Right lobe of liver (tissue), 6 donors: Measurements from ENCODE around the gene TMEM190. TPM values are rescaled to one million over a fixed set of nuclear protein-coding genes. Genes with fewer than 3 reads are reported as not detected.
A peak's percentile ranks its signal among the peaks of the same experiment; 100 is the strongest.
"Not testable (repeated sequence)": the region's sequence is repeated elsewhere in the genome, so short reads cannot be mapped to it uniquely, and the experiment has no call there.

Source experiments
- ATAC-seq, 4 donors: fragments of 200-7000 bp; cut with Tn5 transposase; one replicate each; pipeline ENCODE4 v1.9.1; 2020; ENCODE audit warnings: mild to moderate bottlenecking in 4 of 4, moderate library complexity in 4 of 4
- DNase-seq, 3 donors: peaks; one replicate each; pipeline ENCODE4 v3.0.0-alpha.2; 2020
- H3K27ac ChIP-seq, 3 donors: fragments of 200-600 bp; one replicate each; pipeline ENCODE4 v1.8.0; 2022
- H3K27me3 ChIP-seq, 2 donors: fragments of 200-600 bp; one replicate each; pipeline ENCODE4 v1.8.0; 2022
- H3K36me3 ChIP-seq, 4 donors: fragments of 200-600 bp; sonication (generic) in 1 of 4; one replicate each; pipeline versions ENCODE4 v1.5.1 to v1.8.0; 2017 to 2022; ENCODE audit warnings: control low read depth in 1 of 4
- H3K4me1 ChIP-seq, 4 donors: fragments of 200-600 bp; sonication (generic) in 1 of 4; one replicate each; pipeline versions ENCODE4 v1.5.1 to v1.8.0; 2017 to 2022; ENCODE audit warnings: control low read depth in 1 of 4
- H3K4me3 ChIP-seq, 3 donors: fragments of 200-600 bp; one replicate each; pipeline ENCODE4 v1.8.0; 2022
- H3K9me3 ChIP-seq, 4 donors: fragments of 200-600 bp; sonication (generic) in 1 of 4; one replicate each; pipeline versions ENCODE4 v1.5.1 to v1.8.0; 2017 to 2022; ENCODE audit warnings: control low read depth in 1 of 4
- POLR2A ChIP-seq: fragments of 450-650 bp; IDR thresholded peaks from one replicate; pipeline ENCODE4 v1.6.1; 2017; ENCODE audit warnings: antibody characterized with exemption, mild to moderate bottlenecking
- WGBS: methylation state at CpG from one replicate; pipeline ENCODE4 v1.1.6; 2018; ENCODE audit warnings: low coverage, low lambda C conversion rate; ENCODE audit not compliant: insufficient coverage; ENCODE audit errors: missing lambda C conversion rate; 5-methylcytosine and 5-hydroxymethylcytosine counted together
- intact Hi-C, 2 donors: fragments of 100-400 bp; cut with DNase I; formaldehyde crosslinking; loops; one replicate each; pipeline versions ENCODE4 v1.11.2 to v1.14.1; 2022
- total RNA-seq, 6 experiments: library from RNA; depleted of rRNA in 2 of 6; stranded (reverse); fragments of >200 nt in 2 of 6; fragmentation: NEBNext Ultra II Directional in 3 of 6; extraction: Animal tissue kit (Norgen Biotek cat#: 25700) in 3 of 6; gene quantifications; one replicate each; pipeline versions ENCODE4 v1.1.0 to v1.2.4, GENCODE V29; 2016 to 2023
- TF ChIP-seq, protein P1 (sequence below), 4 donors: fragments of 200-600 bp in 3 of 4; fragments of 450-650 bp in 1 of 4; IDR thresholded peaks; one replicate each; pipeline versions ENCODE4 v1.5.1 to v1.8.0; 2016 to 2022; ENCODE audit warnings: antibody characterized with exemption in 4 of 4, mild to moderate bottlenecking in 2 of 4
- donor health status: DM: no; HTN: yes; CAD: no.
- donor health status: DM: no; HTN: no; CAD: no.
- donor health status: DM: no; HTN: no; CAD: no.
- donor health status: DM: no; HTN: yes; CAD: no.
- donor health status: DM: no; HTN: yes; CAD: no.

TMEM190 gene
- total RNA-seq, 6 experiments from 2014 or later = not detected

DNA sequence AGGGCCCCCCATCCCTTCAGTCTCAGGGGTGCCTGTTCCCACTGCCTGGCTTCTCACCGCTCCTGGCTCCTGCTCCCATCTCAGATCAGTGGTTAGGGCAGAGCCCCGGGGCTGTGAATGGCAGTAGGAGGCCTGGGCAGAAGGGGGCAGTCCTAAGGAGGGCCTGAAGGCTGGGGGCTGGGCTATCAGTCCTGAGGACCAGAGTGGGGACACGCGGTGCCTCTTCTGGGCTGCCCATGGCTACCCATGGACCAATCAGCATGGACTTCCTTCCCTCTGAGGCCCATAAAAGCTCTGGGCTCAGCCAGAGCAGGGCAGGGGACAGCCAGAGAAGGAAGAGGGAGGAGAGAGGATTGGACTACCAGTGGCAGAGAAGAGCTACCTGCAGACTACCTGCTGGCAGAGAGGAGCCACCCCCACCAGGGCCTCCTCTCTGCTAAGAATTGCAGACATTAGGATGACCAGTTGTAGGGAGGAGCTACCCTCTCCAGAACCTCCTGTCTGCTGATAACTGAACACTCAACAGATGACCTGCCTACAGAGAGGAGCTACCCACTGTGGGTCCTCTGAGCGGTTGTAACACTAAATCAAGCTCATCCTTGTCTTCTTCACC is 43.1 kb downstream of the TMEM190 start:
- Histone ChIP-seq H3K4me3 (no peak overlapping the region), H3K27ac (no peak overlapping the region), H3K36me3 (no peaks in the 10 kb centered on the region), H3K4me1 (no peaks in the 10 kb centered on the region), H3K27me3 (no peaks in the 10 kb centered on the region), H3K9me3 (no peaks in the 10 kb centered on the region)
- 56% methylated on average over 1 of the region's 5 CpGs for WGBS
- intact Hi-C loops = loop anchor here (10.0 kb wide), 2 partner anchors 125 to 275 kb away; partner anchors contain the start of gene TNNT1 (in 2 of the 2)
- TF ChIP-seq, protein P1, sequence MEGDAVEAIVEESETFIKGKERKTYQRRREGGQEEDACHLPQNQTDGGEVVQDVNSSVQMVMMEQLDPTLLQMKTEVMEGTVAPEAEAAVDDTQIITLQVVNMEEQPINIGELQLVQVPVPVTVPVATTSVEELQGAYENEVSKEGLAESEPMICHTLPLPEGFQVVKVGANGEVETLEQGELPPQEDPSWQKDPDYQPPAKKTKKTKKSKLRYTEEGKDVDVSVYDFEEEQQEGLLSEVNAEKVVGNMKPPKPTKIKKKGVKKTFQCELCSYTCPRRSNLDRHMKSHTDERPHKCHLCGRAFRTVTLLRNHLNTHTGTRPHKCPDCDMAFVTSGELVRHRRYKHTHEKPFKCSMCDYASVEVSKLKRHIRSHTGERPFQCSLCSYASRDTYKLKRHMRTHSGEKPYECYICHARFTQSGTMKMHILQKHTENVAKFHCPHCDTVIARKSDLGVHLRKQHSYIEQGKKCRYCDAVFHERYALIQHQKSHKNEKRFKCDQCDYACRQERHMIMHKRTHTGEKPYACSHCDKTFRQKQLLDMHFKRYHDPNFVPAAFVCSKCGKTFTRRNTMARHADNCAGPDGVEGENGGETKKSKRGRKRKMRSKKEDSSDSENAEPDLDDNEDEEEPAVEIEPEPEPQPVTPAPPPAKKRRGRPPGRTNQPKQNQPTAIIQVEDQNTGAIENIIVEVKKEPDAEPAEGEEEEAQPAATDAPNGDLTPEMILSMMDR (IDR thresholded peaks at IDR 0.05) = no peak
- no peak for TF ChIP-seq POLR2A
- DNase-seq = no peak
- ATAC-seq = peak in 1 of 4 donors; percentile 29

DNA sequence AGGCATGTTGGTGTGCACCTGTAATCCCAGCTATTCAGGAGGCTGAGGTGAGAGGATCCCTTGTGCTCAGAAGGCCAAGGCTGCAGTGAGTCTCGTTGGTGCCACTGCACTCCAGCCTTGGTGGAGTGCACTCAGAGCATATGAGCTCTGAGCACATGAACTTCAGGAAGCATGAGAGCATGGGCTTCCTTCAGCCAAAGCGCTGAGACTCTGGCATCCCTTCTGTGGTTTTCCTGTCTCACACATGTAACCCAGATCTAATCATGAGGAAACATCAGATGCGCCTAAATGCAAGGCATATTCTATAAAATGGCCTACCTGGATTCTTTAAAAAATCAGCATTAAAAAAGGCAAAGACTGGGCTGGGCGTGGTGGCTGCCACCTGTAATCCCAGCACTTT is 44.7 kb downstream of the TMEM190 start:
- intact Hi-C loops = loop anchor here in 1 of 2 donors (10.0 kb wide), 1 partner anchor 276 kb away; the partner anchor contains the start of gene TNNT1
- not testable (repeated sequence) for H3K36me3 ChIP-seq, H3K4me1 ChIP-seq, H3K27ac ChIP-seq, H3K9me3 ChIP-seq, H3K27me3 ChIP-seq, DNase-seq, H3K4me3 ChIP-seq, ATAC-seq
- WGBS = 33% methylated on average over 3 of the region's 4 CpGs

- intact Hi-C loops = loop anchor here in 1 of 2 donors (10.0 kb wide), 1 partner anchor 279 kb away; the partner anchor contains the start of gene TNNT1
Measured at GRCh38 chr19:55423225-55424005, 46.8 kb downstream of the TMEM190 start.

GRCh38 chr19:55424518-55424917 is 47.9 kb downstream of the TMEM190 start:
- WGBS = 37% methylated on average over 2 of the region's 3 CpGs
- intact Hi-C loops = loop anchor here in 1 of 2 donors (10.0 kb wide), 1 partner anchor 280 kb away; the partner anchor contains the start of gene TNNT1

More at GRCh38 chr19:55423225-55424005, 46.8 kb downstream of the TMEM190 start:
- WGBS = 67% methylated on average over 11 of the region's 13 CpGs
- Histone ChIP-seq H3K27me3 (no peaks in the 10 kb centered on the region), H3K36me3 (no peaks in the 10 kb centered on the region), H3K4me3 (no peak overlapping the region), H3K27ac (no peak overlapping the region), H3K9me3 (no peaks in the 10 kb centered on the region), H3K4me1 (no peaks in the 10 kb centered on the region)
- DNase-seq = no peak
- TF ChIP-seq, protein P1 (IDR thresholded peaks at IDR 0.05) = no peak
- TF ChIP-seq POLR2A = no peak
- no peak for ATAC-seq

More at GRCh38 chr19:55424518-55424917, 47.9 kb downstream of the TMEM190 start:
- Histone ChIP-seq H3K36me3 (no peaks in the 10 kb centered on the region), H3K27ac (no peak overlapping the region), H3K4me1 (no peaks in the 10 kb centered on the region), H3K4me3 (no peak overlapping the region), H3K27me3 (no peaks in the 10 kb centered on the region), H3K9me3 (no peaks in the 10 kb centered on the region)
- DNase-seq (no peak), ATAC-seq (no peak)
- TF ChIP-seq, protein P1 (IDR thresholded peaks at IDR 0.05) = no peak
